ENCODE measurements around the gene STPG2. TPM values are rescaled to one million over a fixed set of nuclear protein-coding genes. Genes with fewer than 3 reads are reported as not detected.
A peak's percentile ranks its signal among the peaks of the same experiment; 100 is the strongest.

Gene STPG2
- total and polyA plus RNA-seq, 2 of the 8 experiments (the other 6 are each of a cell fraction or from before 2014, with no cell fraction given) = 0.03 TPM; not detected in 1

DNA sequence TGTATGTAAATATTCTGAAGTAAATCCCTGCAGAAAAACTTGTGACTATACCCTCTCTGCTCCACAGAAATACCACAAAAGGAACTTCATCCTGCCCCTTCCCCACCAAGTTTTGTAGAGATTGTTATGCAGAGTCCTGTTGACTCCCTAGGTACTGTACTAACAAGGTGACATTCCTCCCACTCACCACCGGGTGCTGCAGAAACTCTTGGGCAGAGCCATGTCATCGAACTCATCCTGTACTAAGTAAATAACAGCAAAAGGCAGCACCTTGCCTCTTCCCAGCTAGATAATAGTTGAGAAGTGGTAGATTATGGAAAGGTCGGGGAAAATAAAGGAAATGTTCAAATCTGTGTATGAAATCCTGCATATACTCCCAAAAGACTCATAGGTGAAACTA, 233.3 kb downstream of the STPG2 start:
- Histone ChIP-seq H3K79me1 (ENCODE audit: low read depth, low read length) (no peaks in the 10 kb centered on the region), H2BK5ac (ENCODE audit: low read depth, low read length) (no peak overlapping the region), H2BK20ac (ENCODE audit: low read length) (no peak overlapping the region), H3K9me3 (ENCODE audit: insufficient read depth in 2 of 2, low read depth in 1 of 2, low read length in 1 of 2) (no peaks in the 10 kb centered on the region; a peak in 1 of 4 replicates), H4K5ac (ENCODE audit: insufficient read length, low read depth, low read length) (no peak overlapping the region), H3K4me2 (ENCODE audit: insufficient read depth in 1 of 2, low read depth in 2 of 2, low read length in 2 of 2) (no peak overlapping the region), H3K56ac (replicated peaks; ENCODE audit: insufficient read length, low read depth, low read length) (no peak overlapping the region), H2AFZ (ENCODE audit: low read length) (no peak overlapping the region), H3K27ac (ENCODE audit: low read depth, low read length) (no peak overlapping the region), H3K27me3 (replicated peaks in 1 of 4; ENCODE audit: control insufficient read depth in 3 of 4, extremely low read depth in 1 of 4, insufficient read depth in 3 of 4, low read length in 3 of 4) (no peaks in the 10 kb centered on the region), H3K18ac (ENCODE audit: extremely low read depth, low read length) (no peak overlapping the region), H3K23me2 (ENCODE audit: low read depth, low read length) (no peaks in the 10 kb centered on the region), H2BK12ac (ENCODE audit: low read depth, low read length) (no peak overlapping the region), H3K4ac (replicated peaks; ENCODE audit: insufficient read length, low read depth, low read length) (no peak overlapping the region), H3K4me1 (replicated peaks in 1 of 4; ENCODE audit: control insufficient read depth in 3 of 4, insufficient read depth in 4 of 4, low read length in 3 of 4) (0 out of 7 replicates have a peak, but pooled peaks cover 0 to 3% (median 0%) of the 10 kb centered on the region in 4 experiments), H3K36me3 (ENCODE audit: control insufficient read depth in 2 of 4, insufficient read depth in 4 of 4, low read length in 3 of 4) (no peaks in the 10 kb centered on the region), H3K14ac (ENCODE audit: insufficient read length) (no peak overlapping the region), H2BK15ac (ENCODE audit: low read length) (no peak overlapping the region), H2BK120ac (replicated peaks; ENCODE audit: low read depth, low read length) (no peak overlapping the region), H3K9ac (replicated peaks in 1 of 4; ENCODE audit: extremely low read depth in 1 of 4, low read depth in 3 of 4, low read length in 3 of 4) (no peak overlapping the region), H4K8ac (ENCODE audit: extremely low read depth, insufficient read depth, low read length) (no peak overlapping the region), H3K23ac (ENCODE audit: insufficient read length) (no peak overlapping the region), H3K4me3 (ENCODE audit: extremely low read depth in 1 of 4, insufficient read depth in 2 of 4, low read depth in 3 of 4, low read length in 4 of 4) (no peak overlapping the region), H2AK5ac (ENCODE audit: low read depth, low read length) (no peak overlapping the region), H3K79me2 (ENCODE audit: control insufficient read depth in 1 of 2, insufficient read depth in 2 of 2, low read length in 2 of 2) (no peaks in the 10 kb centered on the region), H4K91ac (replicated peaks; ENCODE audit: insufficient read length, low read length) (no peak overlapping the region), H4K20me1 (replicated peaks in 1 of 2; ENCODE audit: control insufficient read depth in 1 of 2, insufficient read depth in 2 of 2, low read length in 2 of 2) (no peaks in the 10 kb centered on the region)
- peak in 1 of 2 experiments; percentile 9 for DNase-seq (ENCODE audit: low read depth in 1 of 2, low spot score in 2 of 2)
- peak; percentile 89 for FAIRE-seq
- ChIA-PET POLR2A (ENCODE audit: partially characterized antibody) (no interaction called here), CTCF (ENCODE audit: partially characterized antibody) (interaction anchor here (0.6 to 2.3 kb wide), 3 partner anchors 10 to 1538 kb away, joined by 3 to 7 read pairs (median 3); no protein-coding TSS in a partner anchor)
- WGBS, 2 experiments (ENCODE audit: extremely low coverage in 1 of 2, insufficient coverage in 1 of 2, insufficient read length in 1 of 2, insufficient replicate concordance in 2 of 2, low coverage in 1 of 2, low lambda C conversion rate in 2 of 2, missing lambda C conversion rate in 1 of 2) = 61% methylated on average over 3 of the region's 3 CpGs; no CpG with 5 or more reads in 1 of the 2 experiments
- no peak for TF ChIP-seq CEBPB (IDR thresholded peaks at IDR 0.05; ENCODE audit: low read depth, low read length)
- TF ChIP-seq MAFK (IDR thresholded peaks at IDR 0.05; ENCODE audit: low read depth, low read length) = no peak
- TF ChIP-seq RXRA (IDR thresholded peaks at IDR 0.05; ENCODE audit: insufficient read depth, low read depth, low read length) = no peak
- TF ChIP-seq SIN3A (conservative IDR thresholded peaks at IDR 0.05 in 1 of 2, IDR thresholded peaks at IDR 0.05 in 1 of 2; ENCODE audit: low read depth in 1 of 2, low read length in 2 of 2) = no peak
- TF ChIP-seq SP1 (IDR thresholded peaks at IDR 0.05; ENCODE audit: low read depth, low read length) = no peak
- TF ChIP-seq RFX5 (IDR thresholded peaks at IDR 0.05; ENCODE audit: borderline replicate concordance, low read depth, low read length) = no peak
- 0 out of 2 replicates have a peak, but pooled peaks have one; percentile 30 for TF ChIP-seq POU5F1 (IDR thresholded peaks at IDR 0.05; ENCODE audit: low read depth, low read length)
- TF ChIP-seq SIX5 (IDR thresholded peaks at IDR 0.05; ENCODE audit: low read depth, low read length) = no peak
- TF ChIP-seq TBP (IDR thresholded peaks at IDR 0.05; ENCODE audit: low read depth, low read length) = no peak
- no peak for TF ChIP-seq RNF2 (IDR thresholded peaks at IDR 0.05; ENCODE audit: borderline replicate concordance, low read depth, low read length, missing control alignments, poor library complexity, severe bottlenecking)
- TF ChIP-seq, protein P1, sequence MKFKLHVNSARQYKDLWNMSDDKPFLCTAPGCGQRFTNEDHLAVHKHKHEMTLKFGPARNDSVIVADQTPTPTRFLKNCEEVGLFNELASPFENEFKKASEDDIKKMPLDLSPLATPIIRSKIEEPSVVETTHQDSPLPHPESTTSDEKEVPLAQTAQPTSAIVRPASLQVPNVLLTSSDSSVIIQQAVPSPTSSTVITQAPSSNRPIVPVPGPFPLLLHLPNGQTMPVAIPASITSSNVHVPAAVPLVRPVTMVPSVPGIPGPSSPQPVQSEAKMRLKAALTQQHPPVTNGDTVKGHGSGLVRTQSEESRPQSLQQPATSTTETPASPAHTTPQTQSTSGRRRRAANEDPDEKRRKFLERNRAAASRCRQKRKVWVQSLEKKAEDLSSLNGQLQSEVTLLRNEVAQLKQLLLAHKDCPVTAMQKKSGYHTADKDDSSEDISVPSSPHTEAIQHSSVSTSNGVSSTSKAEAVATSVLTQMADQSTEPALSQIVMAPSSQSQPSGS (IDR thresholded peaks at IDR 0.05; ENCODE audit: low read length) = no peak
- TF ChIP-seq HDAC6 (IDR thresholded peaks at IDR 0.05; ENCODE audit: low read depth, low read length) = no peak

All from H1 (cell line).